Left lung (tissue), 10 donors: ENCODE measurements around the gene GSTP1. TPM values are rescaled to one million over a fixed set of nuclear protein-coding genes. Genes with fewer than 3 reads are reported as not detected.

Experiments
- ATAC-seq: fragments of 200-7000 bp; cut with Tn5 transposase; one replicate; pipeline ENCODE4 v1.9.1; 2020; ENCODE audit warnings: moderate library complexity
- DNase-seq, 4 donors: peaks; one replicate each; pipeline ENCODE4 v3.0.0-alpha.2; 2013 to 2020
- H3K27ac ChIP-seq, 2 donors: fragments of 200-600 bp; sonication (generic) in 1 of 2; one replicate each; pipeline versions ENCODE4 v1.5.0 to v1.8.0; 2020 to 2021
- H3K27me3 ChIP-seq, 2 donors: fragments of 200-600 bp; sonication (generic) in 1 of 2; one replicate each; pipeline versions ENCODE4 v1.5.0 to v1.8.0; 2020 to 2021
- H3K36me3 ChIP-seq, 2 donors: fragments of 200-600 bp; sonication (generic) in 1 of 2; one replicate each; pipeline versions ENCODE4 v1.5.0 to v1.8.0; 2020 to 2021
- H3K4me1 ChIP-seq, 2 donors: fragments of 200-600 bp; one replicate each; pipeline ENCODE4 v1.8.0; 2021
- H3K4me3 ChIP-seq, 2 donors: fragments of 200-600 bp; sonication (generic) in 1 of 2; one replicate each; pipeline versions ENCODE4 v1.5.0 to v1.8.0; 2020 to 2021; ENCODE audit warnings: mild to moderate bottlenecking in 1 of 2
- H3K9me3 ChIP-seq, 2 donors: fragments of 200-600 bp; sonication (generic) in 1 of 2; one replicate each; pipeline versions ENCODE4 v1.5.0 to v1.8.0; 2020 to 2021
- CTCF ChIP-seq, 2 donors: fragments of 200-600 bp; sonication (generic) in 1 of 2; IDR thresholded peaks; one replicate each; pipeline versions ENCODE4 v1.5.0 to v1.8.0; 2021; ENCODE audit warnings: antibody characterized with exemption in 2 of 2
- intact Hi-C, 2 donors: fragments of 100-400 bp; cut with DNase I; formaldehyde crosslinking; loops; one replicate each; pipeline versions ENCODE4 v1.11.2 to v1.14.2; 2022
- polyA plus RNA-seq, 6 donors: library from polyadenylated mRNA; unstranded; fragments of 120-200 nt; gene quantifications; one replicate each; pipeline ENCODE4 v1.2.1, GENCODE V29; 2013; ENCODE audit not compliant: insufficient read length in 6 of 6
- total RNA-seq, 2 donors: library from RNA; stranded (reverse); fragmentation: NEBNext Ultra II Directional; extraction: Animal tissue kit (Norgen Biotek cat#: 25700); gene quantifications; one replicate each; pipeline ENCODE4 v1.2.1, GENCODE V29; 2021
- donor health status: DM: no; HTN: yes; CAD: no.
- donor health status: DM: no; HTN: no; CAD: no.

GSTP1 gene
- total and polyA plus RNA-seq, 8 donors, result 651 to 1,058 (median 749) TPM

- intact Hi-C loops, result no loop called here
- DNase-seq (no peak), ATAC-seq (no peak)
- peaks cover 0 to 8% of the 10 kb centered on the region in 2 donors for H3K4me1 ChIP-seq
- no peaks in the 10 kb centered on the region for H3K9me3 ChIP-seq
- H3K36me3 ChIP-seq, result no peaks in the 10 kb centered on the region
- peaks cover 0 to 25% of the 10 kb centered on the region in 2 donors for H3K27me3 ChIP-seq
- H3K27ac ChIP-seq, result no peak overlapping the region
- H3K4me3 ChIP-seq, result no peak overlapping the region
- no peak for TF ChIP-seq CTCF (IDR thresholded peaks at IDR 0.05)
Observed at GRCh38 chr11:67635231-67635521, 51.6 kb downstream of the GSTP1 start.

Other genes starting within 250 kb of the GSTP1 start
- gene POLD4, start 230.3 kb upstream of the GSTP1 start, total RNA-seq, result 10 to 100 TPM; 67.7 to 77.3 TPM
- 10 to 100 TPM; 26.7 to 35.1 (median 32.5) TPM for gene POLD4, start 230.3 kb upstream of the GSTP1 start, polyA plus RNA-seq
- 1 to 10 TPM; 7.3 to 9.2 TPM for gene CLCF1, start 210.2 kb upstream of the GSTP1 start, total RNA-seq
- 10 to 100 TPM; 10.9 to 15.3 (median 12.3) TPM for gene CLCF1, start 210.2 kb upstream of the GSTP1 start, polyA plus RNA-seq
- 10 to 100 TPM; 18.4 to 21.5 TPM for gene RAD9A, start 191.8 kb upstream of the GSTP1 start, total RNA-seq
- gene RAD9A, start 191.8 kb upstream of the GSTP1 start, polyA plus RNA-seq, result 10 to 100 TPM; 22.9 to 31.3 (median 24.5) TPM
- 100 to 1,000 TPM; 138 to 173 TPM for gene PPP1CA, start 182.0 kb upstream of the GSTP1 start, total RNA-seq
- 100 to 1,000 TPM; 108 to 144 (median 139) TPM for gene PPP1CA, start 182.0 kb upstream of the GSTP1 start, polyA plus RNA-seq
- 10 to 100 TPM in 1 of 2 donors, 1 to 10 TPM in 1; 8.0 to 15.5 TPM for gene TBC1D10C, start 179.7 kb upstream of the GSTP1 start, total RNA-seq
- gene TBC1D10C, start 179.7 kb upstream of the GSTP1 start, polyA plus RNA-seq, result 1 to 10 TPM; 4.2 to 6.5 (median 5.1) TPM
- gene CARNS1, start 168.1 kb upstream of the GSTP1 start, total RNA-seq, result 1 to 10 TPM in 1 of 2 donors, under 1 TPM in 1; 0.71 to 1.2 TPM
- 1 to 10 TPM; 2.9 to 5.6 (median 4.1) TPM for gene CARNS1, start 168.1 kb upstream of the GSTP1 start, polyA plus RNA-seq
- gene RPS6KB2, start 155.3 kb upstream of the GSTP1 start, total RNA-seq, result 10 to 100 TPM; 37.7 to 44.1 TPM
- gene RPS6KB2, start 155.3 kb upstream of the GSTP1 start, polyA plus RNA-seq, result 10 to 100 TPM; 39.6 to 47.0 (median 42.0) TPM
- 10 to 100 TPM in 1 of 2 donors, 1 to 10 TPM in 1; 5.4 to 12.5 TPM for gene PTPRCAP, start 146.1 kb upstream of the GSTP1 start, total RNA-seq
- gene PTPRCAP, start 146.1 kb upstream of the GSTP1 start, polyA plus RNA-seq, result 1 to 10 TPM; 1.6 to 3.0 (median 2.2) TPM
- gene CORO1B, start 140.3 kb upstream of the GSTP1 start, total RNA-seq, result 100 to 1,000 TPM; 111 to 119 TPM
- gene CORO1B, start 140.3 kb upstream of the GSTP1 start, polyA plus RNA-seq, result 10 to 100 TPM; 43.5 to 61.1 (median 50.4) TPM
- gene GPR152, start 131.1 kb upstream of the GSTP1 start, total RNA-seq, result not detected
- gene GPR152, start 131.1 kb upstream of the GSTP1 start, polyA plus RNA-seq, result not detected
- gene CABP4, start 128.5 kb upstream of the GSTP1 start, total RNA-seq, result 1 to 10 TPM; 2.0 to 2.7 TPM
- 1 to 10 TPM; 1.4 to 2.8 (median 2.2) TPM for gene CABP4, start 128.5 kb upstream of the GSTP1 start, polyA plus RNA-seq
- gene TMEM134, start 114.6 kb upstream of the GSTP1 start, total RNA-seq, result 10 to 100 TPM; 45.9 to 51.8 TPM
- gene TMEM134, start 114.6 kb upstream of the GSTP1 start, polyA plus RNA-seq, result 10 to 100 TPM; 33.4 to 51.8 (median 43.3) TPM
- 10 to 100 TPM; 61.7 to 68.2 TPM for gene AIP, start 100.8 kb upstream of the GSTP1 start, total RNA-seq
- gene AIP, start 100.8 kb upstream of the GSTP1 start, polyA plus RNA-seq, result 10 to 100 TPM; 55.7 to 62.5 (median 60.4) TPM
- 10 to 100 TPM; 51.6 to 55.5 TPM for gene PITPNM1, start 78.4 kb upstream of the GSTP1 start, total RNA-seq
- gene PITPNM1, start 78.4 kb upstream of the GSTP1 start, polyA plus RNA-seq, result 10 to 100 TPM; 15.5 to 36.3 (median 20.5) TPM
- 10 to 100 TPM; 82.2 to 92.8 TPM for gene CDK2AP2, start 75.7 kb upstream of the GSTP1 start, total RNA-seq
- gene CDK2AP2, start 75.7 kb upstream of the GSTP1 start, polyA plus RNA-seq, result 10 to 100 TPM; 25.8 to 40.0 (median 29.2) TPM
- gene CABP2, start 60.4 kb upstream of the GSTP1 start, total RNA-seq, result not detected
- not detected for gene CABP2, start 60.4 kb upstream of the GSTP1 start, polyA plus RNA-seq
- 100 to 1,000 TPM; 136 to 155 TPM for gene NDUFV1, start 23.1 kb downstream of the GSTP1 start, total RNA-seq
- gene NDUFV1, start 23.1 kb downstream of the GSTP1 start, polyA plus RNA-seq, result 100 to 1,000 TPM; 155 to 204 (median 170) TPM
- 10 to 100 TPM; 10.7 to 18.1 TPM for gene NUDT8, start 46.1 kb downstream of the GSTP1 start, total RNA-seq
- gene NUDT8, start 46.1 kb downstream of the GSTP1 start, polyA plus RNA-seq, result 1 to 10 TPM; 3.8 to 5.8 (median 5.0) TPM
- not detected for gene TBX10, start 56.0 kb downstream of the GSTP1 start, total RNA-seq
- gene TBX10, start 56.0 kb downstream of the GSTP1 start, polyA plus RNA-seq, result under 1 TPM in 1 of 6 donors, not detected in 5; 0.18 TPM
- under 1 TPM; 0.29 to 0.61 TPM for gene ACY3, start 66.9 kb downstream of the GSTP1 start, total RNA-seq
- gene ACY3, start 66.9 kb downstream of the GSTP1 start, polyA plus RNA-seq, result under 1 TPM; 0.23 to 0.74 (median 0.57) TPM
- gene ALDH3B2, start 90.8 kb downstream of the GSTP1 start, total RNA-seq, result under 1 TPM; 0.79 to 0.94 TPM
- 1 to 10 TPM in 4 of 6 donors, under 1 TPM in 2; 0.91 to 1.7 (median 1.1) TPM for gene ALDH3B2, start 90.8 kb downstream of the GSTP1 start, polyA plus RNA-seq